ENCODE data around the gene RBFOX2.
"Not testable (repeated sequence)": the region's sequence is repeated elsewhere in the genome, so short reads cannot be mapped to it uniquely, and the experiment has no call there.

Gene RBFOX2

DNA sequence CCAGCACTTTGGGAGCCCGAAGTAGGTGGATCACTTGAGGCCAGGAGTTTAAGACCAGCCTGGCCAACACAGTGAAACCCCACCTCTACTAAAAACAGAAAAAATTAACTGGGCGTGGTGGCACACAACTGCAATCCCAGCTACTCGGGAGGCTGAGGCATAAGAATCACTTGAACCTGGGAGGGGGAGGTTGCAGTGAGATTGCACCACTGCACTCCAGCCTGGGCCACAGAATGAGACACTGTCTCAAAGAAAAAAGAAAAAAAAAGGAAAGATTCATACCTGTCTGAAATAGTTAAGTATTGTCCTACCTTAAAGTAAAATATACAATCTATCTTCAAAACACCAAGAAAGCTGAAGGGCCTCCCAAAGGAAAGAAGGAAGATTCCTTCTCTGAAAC lies 20.1 kb downstream of the RBFOX2 start:
- no peak for DNase-seq (ENCODE audit: low read depth in 2 of 2)

DNA sequence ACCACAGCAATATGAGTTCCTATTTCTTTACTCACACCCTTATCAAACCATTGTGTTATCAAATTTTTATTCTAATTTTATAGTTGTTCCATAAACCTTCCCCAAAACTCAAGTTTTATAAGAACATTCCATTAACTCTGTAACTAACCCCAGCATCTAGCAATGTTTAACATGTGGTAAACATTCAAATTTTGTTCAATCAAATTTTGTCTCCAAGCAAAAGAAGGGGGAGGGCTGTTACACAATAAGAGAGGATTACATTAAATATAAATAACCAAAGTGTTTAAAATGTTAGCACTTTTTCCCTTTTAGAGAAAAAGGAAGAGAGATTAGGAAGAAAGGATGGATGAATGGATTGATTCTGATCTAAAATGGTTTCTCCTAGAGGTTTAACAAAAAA lies 20.5 kb downstream of the RBFOX2 start:
- no peak for DNase-seq (ENCODE audit: low read depth in 2 of 2)

DNA sequence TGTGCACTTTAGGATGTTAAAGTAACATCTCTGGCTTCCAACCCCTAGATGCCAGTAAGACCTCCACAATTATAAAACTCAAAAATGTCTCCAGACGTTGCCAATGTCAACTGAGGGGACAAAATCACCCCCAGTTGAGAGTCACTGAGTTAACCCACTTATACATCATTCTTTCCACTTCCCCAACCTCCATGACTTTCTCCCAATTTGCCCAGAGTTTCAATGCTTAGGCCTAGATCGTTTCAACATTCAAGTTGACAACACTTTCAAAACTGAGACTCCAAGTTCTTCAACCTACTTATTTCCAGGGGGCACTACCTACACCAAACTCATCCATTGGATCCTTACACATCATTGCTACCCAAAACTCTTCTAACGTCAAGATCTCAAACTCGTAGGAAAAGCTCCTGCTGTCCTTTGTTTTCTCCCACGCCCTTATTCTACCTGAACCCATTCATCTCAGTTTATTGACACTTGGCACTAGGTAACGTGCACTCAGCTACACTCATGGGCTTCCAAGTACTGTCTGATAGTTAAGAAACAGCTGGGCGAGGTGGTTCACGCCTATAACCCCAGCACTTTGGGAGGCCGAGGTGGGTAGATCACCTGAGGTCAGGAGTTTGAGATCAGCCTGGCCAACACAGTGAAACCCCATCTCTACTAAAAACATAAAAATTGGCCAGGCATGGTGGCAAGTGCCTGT lies 24.5 kb downstream of the RBFOX2 start:
- DNase-seq (ENCODE audit: low read depth in 2 of 2): no peak

DNA sequence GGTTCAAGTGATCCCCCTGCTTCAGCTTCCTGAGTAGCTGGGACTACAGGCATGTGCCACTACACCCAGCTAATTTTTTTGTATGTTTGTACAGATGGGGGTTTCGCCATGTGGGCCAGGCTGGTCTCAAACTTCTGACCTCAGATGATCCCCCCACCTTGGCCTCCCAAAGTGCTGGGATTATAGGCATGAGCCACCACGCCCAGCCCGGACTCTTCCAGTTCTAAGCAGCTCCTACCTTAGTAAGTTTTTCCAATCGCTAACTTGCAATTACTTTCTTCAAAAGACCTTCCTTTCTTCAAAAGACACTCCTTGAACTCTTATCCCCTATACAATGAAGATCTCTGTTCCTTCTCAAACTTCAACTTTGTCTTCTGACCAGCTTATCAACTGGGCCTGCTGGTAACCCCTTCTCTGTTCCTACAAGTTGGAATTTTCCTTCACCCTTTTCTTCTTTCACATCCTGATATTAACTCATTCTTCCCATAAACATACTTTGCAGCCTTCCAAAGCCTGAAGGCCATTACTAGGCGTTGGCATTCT lies 25.8 kb downstream of the RBFOX2 start:
- DNase-seq (ENCODE audit: low read depth in 2 of 2): no peak

DNA sequence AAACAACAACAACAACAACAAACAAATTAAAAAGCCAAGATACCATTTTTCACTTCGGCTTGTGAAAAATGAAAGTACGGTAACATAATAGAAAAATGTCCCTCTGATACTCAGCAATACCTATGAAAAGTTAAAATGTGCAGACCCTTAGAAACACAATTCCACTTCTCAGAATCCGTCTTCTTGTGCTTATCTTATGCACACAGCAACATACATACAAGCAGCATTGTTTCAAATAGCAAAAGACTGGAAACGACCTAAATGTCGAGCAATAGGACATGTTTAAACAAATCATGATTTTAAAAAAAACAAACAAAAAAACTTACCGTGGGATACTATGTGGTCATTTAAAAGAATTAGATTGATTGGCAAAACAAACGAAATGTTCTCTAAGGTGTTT lies 26.5 kb downstream of the RBFOX2 start:
- DNase-seq (ENCODE audit: low read depth in 2 of 2): no peak

DNA sequence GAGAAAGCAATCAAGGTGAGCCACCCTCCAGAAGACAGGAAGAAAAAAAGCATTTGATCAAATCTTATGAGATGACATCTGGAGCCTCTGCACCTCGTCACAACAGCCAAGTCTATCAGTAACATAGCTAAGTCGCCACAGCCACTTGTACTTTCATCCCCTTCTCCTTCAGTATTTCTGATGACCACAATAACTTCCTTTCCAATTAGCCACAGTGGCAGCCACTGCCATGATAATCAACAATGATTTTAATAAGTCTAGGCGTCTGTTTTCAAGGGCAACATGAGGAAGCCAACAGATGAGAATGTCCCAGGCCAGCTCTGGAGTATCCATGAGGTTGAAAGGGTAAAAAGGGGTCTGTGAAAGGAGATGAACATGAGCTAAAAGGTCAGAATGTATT lies 29.9 kb downstream of the RBFOX2 start:
- DNase-seq (ENCODE audit: low read depth in 2 of 2): no peak

DNA sequence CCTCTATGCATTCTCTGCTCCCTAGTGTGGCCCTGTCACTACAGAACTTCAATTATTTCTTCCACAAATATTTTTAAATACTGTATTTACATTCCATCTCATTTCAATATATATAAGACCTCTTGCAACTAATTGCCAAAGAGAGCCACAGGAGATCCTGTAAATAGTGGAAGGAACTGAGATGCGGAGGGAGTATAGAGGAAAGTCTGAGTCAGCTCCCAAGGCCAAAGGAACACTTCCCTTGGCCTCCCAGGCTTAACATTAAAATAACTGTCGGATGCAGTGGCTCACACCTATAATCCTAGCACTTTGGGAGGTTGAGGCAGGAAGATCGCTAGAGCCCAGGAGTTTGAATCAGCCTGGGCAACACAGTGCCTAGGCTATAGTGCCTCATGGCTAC lies 31.2 kb downstream of the RBFOX2 start:
- no peak for DNase-seq (ENCODE audit: low read depth in 2 of 2)

- no peak for DNase-seq (ENCODE audit: low read depth in 2 of 2)
Observed at GRCh38 chr22:35996596-35996995, 32.0 kb downstream of the RBFOX2 start.

DNA sequence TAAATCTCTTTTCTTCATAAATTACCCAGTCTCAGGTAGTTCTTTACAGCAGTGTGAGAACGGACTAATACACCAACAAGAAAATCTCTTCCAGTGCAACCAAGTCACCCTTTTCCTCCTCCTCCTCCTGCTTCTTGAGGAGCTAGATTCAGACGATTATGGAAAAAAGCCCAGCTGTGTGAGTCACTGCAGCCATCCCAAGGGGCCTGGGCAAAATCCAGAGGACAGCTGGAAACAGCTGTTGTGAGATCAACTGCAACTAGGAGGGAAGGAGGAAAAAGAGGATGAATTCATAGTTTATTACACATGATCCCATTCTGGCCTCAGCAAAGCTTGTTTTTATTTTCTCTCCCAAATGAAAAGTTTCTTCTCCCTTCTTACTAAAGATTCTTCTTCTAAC lies 32.9 kb downstream of the RBFOX2 start:
- DNase-seq (ENCODE audit: low read depth in 2 of 2): no peak

GRCh38 chr22:35995348-35995747 lies 33.3 kb downstream of the RBFOX2 start:
- no peak for DNase-seq (ENCODE audit: low read depth in 2 of 2)

GRCh38 chr22:35993727-35994126 lies 34.9 kb downstream of the RBFOX2 start:
- not testable (repeated sequence) for DNase-seq (ENCODE audit: low read depth in 2 of 2)

DNA sequence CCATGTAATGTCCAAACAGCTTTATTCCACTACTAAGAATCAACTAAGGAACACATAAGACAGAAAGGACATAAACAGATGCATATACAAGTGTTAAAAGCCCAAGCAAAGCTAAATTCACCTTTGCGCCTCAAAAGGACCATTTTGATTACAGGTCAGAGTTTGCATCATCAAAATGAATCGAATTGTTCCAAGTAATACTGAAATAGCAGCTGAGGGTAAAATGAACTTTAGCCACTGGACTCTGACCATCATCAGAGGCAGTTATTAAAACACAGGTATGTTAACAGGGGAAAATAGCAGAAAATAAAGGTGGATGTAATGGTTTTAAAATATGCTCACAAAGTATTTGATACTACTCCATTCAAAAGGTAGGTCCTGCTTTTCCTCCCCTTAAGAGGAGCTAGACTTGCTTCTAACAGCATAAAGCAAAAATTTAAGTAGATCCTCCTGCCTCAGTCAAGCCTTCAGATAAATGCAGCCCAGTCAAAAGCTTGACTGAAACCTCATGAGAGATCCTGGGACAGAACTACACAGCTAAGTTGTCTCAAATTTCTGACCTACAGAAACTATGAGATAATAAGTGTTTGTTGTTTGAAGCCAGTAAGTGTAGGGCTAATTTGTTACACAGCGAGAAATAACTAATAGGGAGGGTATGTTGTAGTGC lies 35.4 kb downstream of the RBFOX2 start:
- no peak for DNase-seq (ENCODE audit: low read depth in 2 of 2)

DNA sequence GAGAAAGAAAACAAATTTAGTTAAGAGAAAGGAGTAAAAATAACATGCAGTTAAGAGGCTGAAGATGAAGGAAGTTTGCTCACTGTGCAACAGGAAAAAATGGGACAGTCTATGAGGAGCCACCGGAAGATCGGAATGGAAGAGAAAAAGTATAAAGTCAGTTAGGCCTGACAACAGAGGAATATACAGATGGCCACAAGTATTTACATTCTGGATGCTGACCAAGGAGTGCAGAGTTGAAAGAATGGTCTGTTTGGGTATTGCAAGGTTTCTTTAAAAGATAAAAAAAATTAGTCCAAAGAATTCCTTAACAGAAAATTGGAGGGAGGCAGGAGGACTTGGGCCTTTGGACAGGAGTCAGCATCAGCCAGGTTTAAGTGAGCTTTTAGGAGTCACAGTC lies 37.5 kb downstream of the RBFOX2 start:
- DNase-seq (ENCODE audit: low read depth in 2 of 2): no peak

- DNase-seq (ENCODE audit: low read depth in 2 of 2): no peak
Observed at GRCh38 chr22:35988030-35988429, 40.6 kb downstream of the RBFOX2 start.

DNA sequence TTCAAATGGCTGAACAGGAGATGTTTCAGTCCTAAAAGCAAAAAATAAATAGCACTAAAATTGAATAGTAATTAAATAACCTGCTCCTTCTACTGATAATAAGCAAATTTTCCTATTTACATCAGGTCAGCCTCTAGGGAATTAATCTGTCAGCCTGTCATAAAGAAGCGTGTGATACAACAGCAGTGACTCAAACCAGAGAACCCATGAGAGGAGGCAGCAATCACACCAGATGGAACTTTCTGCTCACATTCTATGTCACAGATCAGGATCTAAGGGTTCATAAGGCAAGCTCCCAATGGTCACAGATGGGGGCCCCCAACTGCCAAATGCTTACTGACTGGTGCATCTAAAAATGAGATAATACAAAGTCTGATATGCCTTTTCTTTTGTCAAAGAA lies 41.1 kb downstream of the RBFOX2 start:
- no peak for DNase-seq (ENCODE audit: low read depth in 2 of 2)

GRCh38 chr22:35986088-35986487 lies 42.5 kb downstream of the RBFOX2 start:
- no peak for DNase-seq (ENCODE audit: low read depth in 2 of 2)

- no peak for DNase-seq (ENCODE audit: low read depth in 2 of 2)
Observed at GRCh38 chr22:35985371-35985770, 43.3 kb downstream of the RBFOX2 start.

GRCh38 chr22:35984183-35985175 lies 44.1 kb downstream of the RBFOX2 start:
- DNase-seq (ENCODE audit: low read depth in 2 of 2): no peak

GRCh38 chr22:35981900-35982299 lies 46.7 kb downstream of the RBFOX2 start:
- no peak for DNase-seq (ENCODE audit: low read depth in 2 of 2)

- DNase-seq (ENCODE audit: low read depth in 2 of 2): no peak
Observed at GRCh38 chr22:35978889-35979288, 49.7 kb downstream of the RBFOX2 start.

- DNase-seq (ENCODE audit: low read depth in 2 of 2): no peak
Observed at GRCh38 chr22:35978201-35978600, 50.4 kb downstream of the RBFOX2 start.

GRCh38 chr22:35977136-35977535 lies 51.5 kb downstream of the RBFOX2 start:
- no peak for DNase-seq (ENCODE audit: low read depth in 2 of 2)
